Osteoblast (primary cell): Measurements from ENCODE around the gene GTF2IRD1. TPM values are rescaled to one million over a fixed set of nuclear protein-coding genes. Genes with fewer than 3 reads are reported as not detected.
A peak's percentile ranks its signal among the peaks of the same experiment; 100 is the strongest.

Experiments used
- DNase-seq: peaks from one replicate; pipeline ENCODE4 v3.0.0; 2011; ENCODE audit warnings: low spot score, mixed read lengths; ENCODE audit not compliant: insufficient read length; ENCODE audit errors: missing footprints
- H2AFZ ChIP-seq: 2 replicates; pipeline ENCODE4 v1.6.0; 2011; ENCODE audit warnings: mild to moderate bottlenecking, low read length
- H3K27ac ChIP-seq: 2 replicates; pipeline ENCODE4 v1.5.1; 2011; ENCODE audit warnings: mild to moderate bottlenecking, low read depth, low read length, moderate library complexity
- H3K27me3 ChIP-seq: 2 replicates; pipeline ENCODE4 v1.6.0; 2012; ENCODE audit warnings: mild to moderate bottlenecking, control low read depth, inconsistent platforms, low read length, moderate library complexity; ENCODE audit not compliant: insufficient read depth
- H3K36me3 ChIP-seq: 2 replicates; pipeline ENCODE4 v1.5.1; 2011; ENCODE audit warnings: mild to moderate bottlenecking, low read length, control low read depth, moderate library complexity; ENCODE audit not compliant: insufficient read depth
- H3K4me1 ChIP-seq: 2 replicates; pipeline ENCODE4 v1.5.1; 2011; ENCODE audit warnings: mild to moderate bottlenecking, low read length, control low read depth, moderate library complexity; ENCODE audit not compliant: insufficient read depth
- H3K4me2 ChIP-seq: 2 replicates; pipeline ENCODE4 v1.6.0; 2011; ENCODE audit warnings: mild to moderate bottlenecking, low read length; ENCODE audit not compliant: insufficient read depth
- H3K4me3 ChIP-seq: fragments of 200-600 bp; sonication (generic); 3 replicates; pipeline ENCODE4 v1.5.1; 2012; ENCODE audit warnings: mild to moderate bottlenecking, low read length, inconsistent platforms; ENCODE audit not compliant: insufficient read depth
- H3K79me2 ChIP-seq: 2 replicates; pipeline ENCODE4 v1.6.0; 2012; ENCODE audit warnings: mild to moderate bottlenecking, low read length, control low read depth, inconsistent platforms; ENCODE audit not compliant: insufficient read depth
- H3K9me3 ChIP-seq: 2 replicates; pipeline ENCODE4 v1.5.1; 2011; ENCODE audit warnings: low read depth, low read length, control low read depth
- H4K20me1 ChIP-seq: 2 replicates; pipeline ENCODE4 v1.6.0; 2012; ENCODE audit warnings: mild to moderate bottlenecking, low read length, control low read depth; ENCODE audit not compliant: insufficient read depth
- total RNA-seq: library from RNA; depleted of rRNA; stranded (reverse); fragments of >200 nt; gene quantifications from 2 replicates; pipeline ENCODE4 v1.2.3, GENCODE V29; 2012
- TF ChIP-seq, protein P1 (sequence below): IDR thresholded peaks from 2 replicates; pipeline ENCODE4 v1.5.1; 2011; ENCODE audit warnings: mild to moderate bottlenecking, low read depth, low read length, moderate library complexity; ENCODE audit errors: extremely low read depth

Gene GTF2IRD1
- total RNA-seq, 1 donor, result 15.9 TPM

DNA sequence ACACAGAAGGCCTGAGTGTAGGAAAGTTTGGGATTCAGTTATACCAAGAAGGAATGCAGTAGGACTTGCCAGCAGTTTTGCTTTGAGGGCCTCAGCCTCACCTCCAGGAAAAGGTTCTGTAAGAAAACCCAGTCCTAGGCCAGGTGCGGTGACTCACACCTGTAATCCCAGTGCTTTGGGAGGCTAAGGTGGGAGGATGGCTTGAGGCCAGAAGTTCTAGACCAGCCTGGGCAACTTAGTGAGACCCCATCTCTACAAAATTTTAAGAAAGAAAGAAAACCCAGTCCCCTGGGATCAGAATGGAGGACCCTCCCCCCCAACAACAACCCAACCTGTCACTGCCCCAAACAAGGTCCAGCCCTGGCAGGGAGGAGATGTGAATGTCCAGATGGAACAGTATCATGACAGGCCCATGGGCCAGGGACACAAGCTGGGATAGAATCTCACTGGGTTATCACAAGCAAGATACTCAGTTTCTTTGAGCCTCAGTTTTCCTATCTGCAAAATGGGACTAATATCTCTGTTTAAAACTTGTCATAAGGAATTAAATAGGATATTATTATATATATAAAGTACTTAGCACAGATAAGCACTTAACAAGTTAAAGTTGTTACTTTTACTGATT lies 68.7 kb downstream of the GTF2IRD1 start:
- H3K4me2 ChIP-seq, result no peak overlapping the region
- TF ChIP-seq, protein P1, sequence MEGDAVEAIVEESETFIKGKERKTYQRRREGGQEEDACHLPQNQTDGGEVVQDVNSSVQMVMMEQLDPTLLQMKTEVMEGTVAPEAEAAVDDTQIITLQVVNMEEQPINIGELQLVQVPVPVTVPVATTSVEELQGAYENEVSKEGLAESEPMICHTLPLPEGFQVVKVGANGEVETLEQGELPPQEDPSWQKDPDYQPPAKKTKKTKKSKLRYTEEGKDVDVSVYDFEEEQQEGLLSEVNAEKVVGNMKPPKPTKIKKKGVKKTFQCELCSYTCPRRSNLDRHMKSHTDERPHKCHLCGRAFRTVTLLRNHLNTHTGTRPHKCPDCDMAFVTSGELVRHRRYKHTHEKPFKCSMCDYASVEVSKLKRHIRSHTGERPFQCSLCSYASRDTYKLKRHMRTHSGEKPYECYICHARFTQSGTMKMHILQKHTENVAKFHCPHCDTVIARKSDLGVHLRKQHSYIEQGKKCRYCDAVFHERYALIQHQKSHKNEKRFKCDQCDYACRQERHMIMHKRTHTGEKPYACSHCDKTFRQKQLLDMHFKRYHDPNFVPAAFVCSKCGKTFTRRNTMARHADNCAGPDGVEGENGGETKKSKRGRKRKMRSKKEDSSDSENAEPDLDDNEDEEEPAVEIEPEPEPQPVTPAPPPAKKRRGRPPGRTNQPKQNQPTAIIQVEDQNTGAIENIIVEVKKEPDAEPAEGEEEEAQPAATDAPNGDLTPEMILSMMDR, result no peak
- peaks cover 7% of the 10 kb centered on the region for H3K9me3 ChIP-seq
- H2AFZ ChIP-seq, result no peak overlapping the region
- H3K27ac ChIP-seq, result no peak overlapping the region
- H3K79me2 ChIP-seq, result no peaks in the 10 kb centered on the region
- peaks cover 50% of the 10 kb centered on the region for H3K36me3 ChIP-seq
- H3K27me3 ChIP-seq, result no peaks in the 10 kb centered on the region
- DNase-seq, result peak; percentile 73
- no peak overlapping the region for H3K4me3 ChIP-seq
- H3K4me1 ChIP-seq, result no peaks in the 10 kb centered on the region
- H4K20me1 ChIP-seq, result no peaks in the 10 kb centered on the region

DNA sequence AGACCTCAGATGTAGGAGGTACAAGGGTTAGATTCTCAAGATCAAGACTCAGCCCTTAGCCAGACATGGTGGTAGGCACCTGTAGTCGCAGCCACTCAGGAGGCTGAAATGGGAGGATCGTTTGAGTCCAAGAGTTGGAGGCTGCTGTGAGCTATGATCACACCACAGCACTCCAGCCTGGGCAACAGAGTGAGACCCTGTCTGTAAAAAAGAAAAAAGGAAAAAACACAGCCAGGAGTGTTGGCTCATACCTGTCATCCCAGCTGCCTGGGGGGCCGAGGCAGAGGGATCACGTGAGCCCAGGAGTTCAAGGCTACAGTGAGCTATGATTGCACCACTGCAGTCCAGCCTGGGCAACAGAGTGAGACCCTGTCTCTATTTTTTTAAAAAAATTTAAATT lies 69.3 kb downstream of the GTF2IRD1 start:
- no peak overlapping the region for H3K4me3 ChIP-seq
- no peaks in the 10 kb centered on the region for H3K4me1 ChIP-seq
- DNase-seq, result no peak
- no peak overlapping the region for H3K27ac ChIP-seq
- H3K79me2 ChIP-seq, result no peaks in the 10 kb centered on the region
- H2AFZ ChIP-seq, result no peak overlapping the region
- no peaks in the 10 kb centered on the region for H3K27me3 ChIP-seq
- H3K9me3 ChIP-seq, result peaks cover 7% of the 10 kb centered on the region
- peaks cover 53% of the 10 kb centered on the region for H3K36me3 ChIP-seq
- TF ChIP-seq, protein P1, result no peak
- H4K20me1 ChIP-seq, result no peaks in the 10 kb centered on the region
- H3K4me2 ChIP-seq, result no peak overlapping the region

DNA sequence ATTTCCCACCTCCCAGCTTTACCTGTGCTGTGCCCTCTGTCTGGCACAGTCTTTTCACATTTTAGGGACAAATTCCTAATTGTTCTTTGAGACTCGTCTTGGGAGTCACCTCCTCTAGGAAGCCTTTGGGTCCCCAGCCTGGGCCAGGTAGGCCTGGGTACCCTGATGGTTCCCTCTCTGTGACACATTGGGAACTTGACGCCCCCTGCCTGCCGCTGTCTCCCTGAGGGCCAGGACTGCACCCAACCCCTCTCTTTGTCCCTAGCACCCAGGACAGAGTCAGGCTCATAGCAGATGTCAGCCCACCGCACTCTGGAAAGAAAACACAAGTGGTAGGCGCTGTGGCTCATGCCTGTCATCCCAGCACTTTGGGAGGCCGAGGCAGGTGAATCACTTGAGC lies 71.4 kb downstream of the GTF2IRD1 start:
- Histone ChIP-seq H3K4me3 (no peak overlapping the region), H4K20me1 (no peaks in the 10 kb centered on the region), H3K9me3 (peaks cover 7% of the 10 kb centered on the region), H2AFZ (no peak overlapping the region), H3K27me3 (no peaks in the 10 kb centered on the region), H3K79me2 (no peaks in the 10 kb centered on the region), H3K4me2 (no peak overlapping the region), H3K4me1 (no peaks in the 10 kb centered on the region), H3K36me3 (peaks cover 40% of the 10 kb centered on the region), H3K27ac (no peak overlapping the region)
- TF ChIP-seq, protein P1, result no peak
- DNase-seq, result peak; percentile 35

DNA sequence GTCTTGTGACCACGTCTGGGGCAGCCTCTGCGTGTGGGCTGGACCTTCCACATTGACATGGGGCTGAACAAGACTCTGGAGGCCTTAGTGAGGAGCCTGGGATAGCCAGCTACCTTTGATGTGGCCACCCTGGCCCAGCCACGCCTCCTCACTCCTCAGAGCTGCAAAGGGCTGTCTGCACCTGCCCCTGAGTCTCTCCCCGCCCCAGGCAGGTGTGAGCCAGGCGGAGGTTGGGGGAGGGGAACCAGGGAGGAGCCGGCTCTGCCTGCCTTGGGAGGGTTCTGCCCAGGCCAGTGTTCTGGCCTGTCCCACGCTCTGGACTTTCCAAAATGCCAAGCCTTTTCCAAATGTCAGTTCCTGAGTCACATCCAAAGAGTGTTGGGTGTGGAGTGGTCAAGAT lies 72.2 kb downstream of the GTF2IRD1 start:
- no peaks in the 10 kb centered on the region for H3K4me1 ChIP-seq
- no peak overlapping the region for H2AFZ ChIP-seq
- TF ChIP-seq, protein P1, result no peak
- no peaks in the 10 kb centered on the region for H3K27me3 ChIP-seq
- no peak overlapping the region for H3K4me3 ChIP-seq
- no peak overlapping the region for H3K4me2 ChIP-seq
- H3K9me3 ChIP-seq, result peaks cover 7% of the 10 kb centered on the region
- peaks cover 42% of the 10 kb centered on the region for H3K36me3 ChIP-seq
- no peaks in the 10 kb centered on the region for H4K20me1 ChIP-seq
- no peak overlapping the region for H3K27ac ChIP-seq
- no peaks in the 10 kb centered on the region for H3K79me2 ChIP-seq
- peak; percentile 79 for DNase-seq
